ENCODE results near the gene TSPEAR.

The TSPEAR gene

GRCh38 chr21:44535963-44536362, 175.4 kb downstream of the TSPEAR start:
- H3K4me1 ChIP-seq (ENCODE audit: control insufficient read depth, insufficient read depth, low read length) = no peaks in the 10 kb centered on the region
- 77% methylated on average over 7 of the region's 7 CpGs for WGBS, 2 experiments
- no peaks in the 10 kb centered on the region for H3K36me3 ChIP-seq (ENCODE audit: control insufficient read depth, insufficient read depth, low read length)
- no peak overlapping the region for H3K4me3 ChIP-seq (ENCODE audit: insufficient read depth, low read depth, low read length)
- no peaks in the 10 kb centered on the region for H3K27me3 ChIP-seq (ENCODE audit: control insufficient read depth, insufficient read depth, low read length, poor library complexity, severe bottlenecking)
- no peaks in the 10 kb centered on the region for H3K9me3 ChIP-seq (ENCODE audit: control insufficient read depth, low read length)
- no peak overlapping the region for H3K27ac ChIP-seq (ENCODE audit: insufficient read depth, low read depth, low read length, poor library complexity, severe bottlenecking)

- Histone ChIP-seq H3K36me3 (ENCODE audit: control insufficient read depth, insufficient read depth, low read length) (no peaks in the 10 kb centered on the region), H3K4me3 (ENCODE audit: insufficient read depth, low read depth, low read length) (no peak overlapping the region), H3K27ac (ENCODE audit: insufficient read depth, low read depth, low read length, poor library complexity, severe bottlenecking) (no peak overlapping the region), H3K4me1 (ENCODE audit: control insufficient read depth, insufficient read depth, low read length) (no peaks in the 10 kb centered on the region), H3K27me3 (ENCODE audit: control insufficient read depth, insufficient read depth, low read length, poor library complexity, severe bottlenecking) (no peaks in the 10 kb centered on the region), H3K9me3 (ENCODE audit: control insufficient read depth, low read length) (no peaks in the 10 kb centered on the region)
- whole genome bisulfite sequencing, 2 experiments = 93 to 95% methylated on average over 6 of the region's 6 CpGs
Observed at GRCh38 chr21:44534688-44535087, 176.7 kb downstream of the TSPEAR start.

- Histone ChIP-seq H3K4me3 (ENCODE audit: insufficient read depth, low read depth, low read length) (no peak overlapping the region), H3K27ac (ENCODE audit: insufficient read depth, low read depth, low read length, poor library complexity, severe bottlenecking) (no peak overlapping the region), H3K36me3 (ENCODE audit: control insufficient read depth, insufficient read depth, low read length) (no peaks in the 10 kb centered on the region), H3K27me3 (ENCODE audit: control insufficient read depth, insufficient read depth, low read length, poor library complexity, severe bottlenecking) (no peaks in the 10 kb centered on the region), H3K4me1 (ENCODE audit: control insufficient read depth, insufficient read depth, low read length) (no peaks in the 10 kb centered on the region), H3K9me3 (ENCODE audit: control insufficient read depth, low read length) (no peaks in the 10 kb centered on the region)
- 95% methylated on average over 18 to 21 of the region's 21 CpGs for WGBS, 2 experiments
Observed at GRCh38 chr21:44533891-44534627, 177.3 kb downstream of the TSPEAR start.

GRCh38 chr21:44533121-44533890, 178.1 kb downstream of the TSPEAR start:
- Histone ChIP-seq H3K27ac (ENCODE audit: insufficient read depth, low read depth, low read length, poor library complexity, severe bottlenecking) (no peak overlapping the region), H3K9me3 (ENCODE audit: control insufficient read depth, low read length) (no peaks in the 10 kb centered on the region), H3K36me3 (ENCODE audit: control insufficient read depth, insufficient read depth, low read length) (no peaks in the 10 kb centered on the region), H3K27me3 (ENCODE audit: control insufficient read depth, insufficient read depth, low read length, poor library complexity, severe bottlenecking) (no peaks in the 10 kb centered on the region), H3K4me3 (ENCODE audit: insufficient read depth, low read depth, low read length) (no peak overlapping the region), H3K4me1 (ENCODE audit: control insufficient read depth, insufficient read depth, low read length) (no peaks in the 10 kb centered on the region)
- 93 to 94% methylated on average over 37 of the region's 37 CpGs for WGBS, 2 experiments

- 89% methylated on average over 16 of the region's 16 CpGs for WGBS, 2 experiments
- H3K27me3 ChIP-seq (ENCODE audit: control insufficient read depth, insufficient read depth, low read length, poor library complexity, severe bottlenecking) = no peaks in the 10 kb centered on the region
- H3K4me3 ChIP-seq (ENCODE audit: insufficient read depth, low read depth, low read length) = no peak overlapping the region
- H3K36me3 ChIP-seq (ENCODE audit: control insufficient read depth, insufficient read depth, low read length) = no peaks in the 10 kb centered on the region
- H3K4me1 ChIP-seq (ENCODE audit: control insufficient read depth, insufficient read depth, low read length) = no peaks in the 10 kb centered on the region
- no peaks in the 10 kb centered on the region for H3K9me3 ChIP-seq (ENCODE audit: control insufficient read depth, low read length)
- no peak overlapping the region for H3K27ac ChIP-seq (ENCODE audit: insufficient read depth, low read depth, low read length, poor library complexity, severe bottlenecking)
Observed at GRCh38 chr21:44532712-44533111, 178.7 kb downstream of the TSPEAR start.

- 92 to 95% methylated on average over 30 of the region's 30 CpGs for WGBS, 2 experiments
Observed at GRCh38 chr21:44531606-44532564, 179.5 kb downstream of the TSPEAR start.

GRCh38 chr21:44530903-44531605, 180.3 kb downstream of the TSPEAR start:
- H3K9me3 ChIP-seq (ENCODE audit: control insufficient read depth, low read length) = no peaks in the 10 kb centered on the region
- no peak overlapping the region for H3K4me3 ChIP-seq (ENCODE audit: insufficient read depth, low read depth, low read length)
- 94 to 95% methylated on average over 23 of the region's 23 CpGs for WGBS, 2 experiments
- no peak overlapping the region for H3K27ac ChIP-seq (ENCODE audit: insufficient read depth, low read depth, low read length, poor library complexity, severe bottlenecking)
- H3K36me3 ChIP-seq (ENCODE audit: control insufficient read depth, insufficient read depth, low read length) = no peaks in the 10 kb centered on the region
- no peaks in the 10 kb centered on the region for H3K4me1 ChIP-seq (ENCODE audit: control insufficient read depth, insufficient read depth, low read length)
- no peaks in the 10 kb centered on the region for H3K27me3 ChIP-seq (ENCODE audit: control insufficient read depth, insufficient read depth, low read length, poor library complexity, severe bottlenecking)

More at GRCh38 chr21:44531606-44532564, 179.5 kb downstream of the TSPEAR start:
- Histone ChIP-seq H3K4me1 (ENCODE audit: control insufficient read depth, insufficient read depth, low read length) (no peaks in the 10 kb centered on the region), H3K27ac (ENCODE audit: insufficient read depth, low read depth, low read length, poor library complexity, severe bottlenecking) (no peak overlapping the region), H3K9me3 (ENCODE audit: control insufficient read depth, low read length) (no peaks in the 10 kb centered on the region), H3K4me3 (ENCODE audit: insufficient read depth, low read depth, low read length) (no peak overlapping the region), H3K27me3 (ENCODE audit: control insufficient read depth, insufficient read depth, low read length, poor library complexity, severe bottlenecking) (no peaks in the 10 kb centered on the region), H3K36me3 (ENCODE audit: control insufficient read depth, insufficient read depth, low read length) (no peaks in the 10 kb centered on the region)

- H3K9me3 ChIP-seq (ENCODE audit: control insufficient read depth, low read length) = no peaks in the 10 kb centered on the region
- H3K27me3 ChIP-seq (ENCODE audit: control insufficient read depth, insufficient read depth, low read length, poor library complexity, severe bottlenecking) = no peaks in the 10 kb centered on the region
- no peak overlapping the region for H3K4me3 ChIP-seq (ENCODE audit: insufficient read depth, low read depth, low read length)
- no peaks in the 10 kb centered on the region for H3K4me1 ChIP-seq (ENCODE audit: control insufficient read depth, insufficient read depth, low read length)
- H3K36me3 ChIP-seq (ENCODE audit: control insufficient read depth, insufficient read depth, low read length) = no peaks in the 10 kb centered on the region
- H3K27ac ChIP-seq (ENCODE audit: insufficient read depth, low read depth, low read length, poor library complexity, severe bottlenecking) = no peak overlapping the region
- 93 to 94% methylated on average over 7 of the region's 7 CpGs for WGBS, 2 experiments
Observed at GRCh38 chr21:44530221-44530902, 181.0 kb downstream of the TSPEAR start.

GRCh38 chr21:44529503-44530125, 181.8 kb downstream of the TSPEAR start:
- H3K36me3 ChIP-seq (ENCODE audit: control insufficient read depth, insufficient read depth, low read length) = no peaks in the 10 kb centered on the region
- no peaks in the 10 kb centered on the region for H3K4me1 ChIP-seq (ENCODE audit: control insufficient read depth, insufficient read depth, low read length)
- H3K27ac ChIP-seq (ENCODE audit: insufficient read depth, low read depth, low read length, poor library complexity, severe bottlenecking) = no peak overlapping the region
- whole genome bisulfite sequencing, 2 experiments = 93% methylated on average over 23 of the region's 23 CpGs
- H3K9me3 ChIP-seq (ENCODE audit: control insufficient read depth, low read length) = no peaks in the 10 kb centered on the region
- no peaks in the 10 kb centered on the region for H3K27me3 ChIP-seq (ENCODE audit: control insufficient read depth, insufficient read depth, low read length, poor library complexity, severe bottlenecking)
- no peak overlapping the region for H3K4me3 ChIP-seq (ENCODE audit: insufficient read depth, low read depth, low read length)

Measured in ectodermal cell (in vitro differentiated cells).